Keratinocyte (primary cell): ENCODE measurements around the gene SMIM33. TPM values are rescaled to one million over a fixed set of nuclear protein-coding genes. Genes with fewer than 3 reads are reported as not detected.

Source experiments
- DNase-seq: peaks from one replicate; pipeline ENCODE4 v3.0.0-alpha.2; 2011; ENCODE audit warnings: low read depth, missing footprints, low spot score
- FAIRE-seq: peaks from 2 replicates; lab custom pipeline; 2011; peaks lifted over from hg19 to GRCh38; lab: Jason Lieb, UNC
- H2AFZ ChIP-seq: 2 replicates; pipeline ENCODE4 v1.6.0; 2012; ENCODE audit warnings: low read length, control low read depth, inconsistent platforms; ENCODE audit not compliant: control insufficient read depth
- H3K27ac ChIP-seq: 2 replicates; pipeline ENCODE4 v1.5.1; 2011; ENCODE audit warnings: low read length; ENCODE audit not compliant: control insufficient read depth, insufficient read depth
- H3K27me3 ChIP-seq: 3 replicates; pipeline ENCODE4 v1.6.0; 2011; ENCODE audit warnings: low read length; ENCODE audit not compliant: control insufficient read depth, insufficient read depth; ENCODE audit errors: extremely low read depth
- H3K36me3 ChIP-seq, 2 experiments: 2 replicates in 1 of 2; 3 replicates in 1 of 2; pipeline ENCODE4 v1.5.1; 2011; ENCODE audit warnings: low read length in 2 of 2, mild to moderate bottlenecking in 1 of 2; ENCODE audit not compliant: control insufficient read depth in 2 of 2, insufficient read depth in 2 of 2; ENCODE audit errors: extremely low read depth in 1 of 2
- H3K4me1 ChIP-seq: 3 replicates; pipeline ENCODE4 v1.5.1; 2011; ENCODE audit warnings: low read length; ENCODE audit not compliant: control insufficient read depth, insufficient read depth; ENCODE audit errors: extremely low read depth
- H3K4me2 ChIP-seq: 3 replicates; pipeline ENCODE4 v1.6.0; 2011; ENCODE audit warnings: low read depth, low read length; ENCODE audit not compliant: control insufficient read depth, insufficient read depth; ENCODE audit errors: extremely low read depth
- H3K4me3 ChIP-seq, 3 experiments: fragments of 200-600 bp in 1 of 3; sonication (generic) in 1 of 3; 2 replicates in 2 of 3; 3 replicates in 1 of 3; pipeline ENCODE4 v1.5.1; 2011 to 2016; ENCODE audit warnings: low read length in 3 of 3, mild to moderate bottlenecking in 3 of 3, control low read depth in 2 of 3, inconsistent platforms in 1 of 3, low read depth in 1 of 3, mixed read lengths in 1 of 3, mixed run types in 1 of 3, moderate library complexity in 1 of 3; ENCODE audit not compliant: control insufficient read depth in 2 of 3, insufficient read depth in 2 of 3; ENCODE audit errors: extremely low read depth in 1 of 3
- H3K79me2 ChIP-seq: 2 replicates; pipeline ENCODE4 v1.6.0; 2012; ENCODE audit warnings: low read length; ENCODE audit not compliant: control insufficient read depth, insufficient read depth
- H3K9ac ChIP-seq: 3 replicates; pipeline ENCODE4 v1.6.0; 2011; ENCODE audit warnings: low read length; ENCODE audit not compliant: control insufficient read depth, insufficient read depth; ENCODE audit errors: extremely low read depth
- H3K9me1 ChIP-seq: 3 replicates; pipeline ENCODE4 v1.6.0; 2011; ENCODE audit warnings: low read length; ENCODE audit not compliant: control insufficient read depth, insufficient read depth; ENCODE audit errors: extremely low read depth
- H3K9me3 ChIP-seq: 2 replicates; pipeline ENCODE4 v1.5.1; 2012; ENCODE audit warnings: low read depth, low read length; ENCODE audit not compliant: control insufficient read depth
- H4K20me1 ChIP-seq: 3 replicates; pipeline ENCODE4 v1.6.0; 2011; ENCODE audit warnings: low read length; ENCODE audit not compliant: control insufficient read depth, insufficient read depth; ENCODE audit errors: extremely low read depth
- EZH2 ChIP-seq: IDR thresholded peaks from one replicate; pipeline ENCODE4 v1.6.1; 2012; ENCODE audit warnings: inconsistent platforms, mild to moderate bottlenecking, low read length, moderate library complexity
- dilution Hi-C: fragments of 300-500 bp; cut with MboI; formaldehyde crosslinking; loops from one replicate; pipeline ENCODE4 v1.7.0; 2020; ENCODE audit warnings: low sequenced_read_pairs; ENCODE audit not compliant: extremely low pct_ligation_motif_present
- polyA minus RNA-seq, 3 experiments: library from RNA; depleted of rRNA, polyadenylated mRNA; stranded (reverse); fragments of >200 nt; gene quantifications; 1 replicate in 1 of 3; 2 replicates in 1 of 3; 3 replicates in 1 of 3; pipeline ENCODE4 v1.2.3, GENCODE V29; 2011
- polyA plus RNA-seq, 5 experiments: library from polyadenylated mRNA; depleted of rRNA in 3 of 5; stranded (reverse) in 3 of 5; stranded (forward) in 1 of 5; unstranded in 1 of 5; fragments of >200 nt; gene quantifications; 1 replicate in 1 of 5; 2 replicates in 3 of 5; 3 replicates in 1 of 5; pipeline versions ENCODE4 v1.2.1 to v1.2.3, GENCODE V29; 2011 to 2012; ENCODE audit warnings: missing spikeins in 2 of 5, low read depth in 1 of 5, low replicate concordance in 1 of 5
- TF ChIP-seq, protein P1 (sequence below), 3 experiments: IDR thresholded peaks in 1 of 3; conservative IDR thresholded peaks in 1 of 3; optimal IDR thresholded peaks in 1 of 3; 2 replicates in 2 of 3; 3 replicates in 1 of 3; pipeline versions ENCODE3 to v1.5.1; 2011; ENCODE audit warnings: low read length in 3 of 3, mild to moderate bottlenecking in 3 of 3, moderate library complexity in 2 of 3, control low read depth in 1 of 3, inconsistent platforms in 1 of 3; ENCODE audit not compliant: insufficient read depth in 2 of 3; ENCODE audit errors: extremely low read depth in 1 of 3

SMIM33 gene
- polyA plus RNA-seq = not detected in 3 replicates
- not detected for polyA plus RNA-seq (2011; ENCODE audit: low read depth)
- not detected in 2 replicates for polyA plus RNA-seq (2011; cell fraction: cytosol; rRNA removed)
- polyA plus RNA-seq (2011; cell fraction: nucleus; rRNA removed) = not detected in 2 replicates
- polyA plus RNA-seq (2012; ENCODE audit: low replicate concordance) = not detected in 2 replicates
- polyA minus RNA-seq = not detected in 3 replicates
- not detected for polyA minus RNA-seq (2011; cell fraction: cytosol; rRNA and poly(A)+ RNA removed)
- not detected in 2 replicates for polyA minus RNA-seq (2011; cell fraction: nucleus; rRNA and poly(A)+ RNA removed)

DNA sequence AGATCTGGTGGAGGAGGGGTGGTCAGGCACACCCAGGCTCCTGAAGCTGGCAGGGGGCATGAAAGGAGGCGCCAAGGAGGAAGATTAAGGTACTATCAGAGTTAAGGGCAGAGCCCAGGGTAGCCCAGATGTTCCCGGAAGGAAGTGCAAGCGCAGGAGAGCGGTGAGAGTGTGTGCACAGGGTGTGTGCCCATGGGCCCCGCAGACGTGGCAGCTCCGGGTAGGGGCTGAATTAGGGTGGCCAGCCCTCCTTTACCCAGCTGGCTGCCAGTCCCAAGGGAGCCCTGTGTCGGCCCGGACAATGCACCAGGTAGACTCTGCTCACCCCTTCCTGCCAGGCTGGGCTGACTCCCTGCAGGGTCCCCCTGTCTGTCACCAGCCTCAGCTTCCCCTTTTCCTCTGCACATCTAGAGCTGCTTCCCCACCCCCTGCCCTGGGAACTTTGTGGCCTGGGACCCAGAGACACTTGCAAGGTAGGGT lies at the start of gene SMIM33:
SMIM33 (plus strand) TSS at position 184 of the 480 bp plus-strand sequence; CDS start at position 302, 118 bp downstream.
- Histone ChIP-seq H3K27ac (no peak within 1 kb of the TSS), H3K4me1 (peaks cover 15% of the 10 kb centered on the region), H3K9me1 (no peaks in the 10 kb centered on the region), H3K36me3 (peaks cover 4 to 8% of the 10 kb centered on the region in 2 experiments), H4K20me1 (no peaks in the 10 kb centered on the region), H3K79me2 (no peaks in the 10 kb centered on the region), H3K9me3 (no peaks in the 10 kb centered on the region), H3K4me2 (no peak within 1 kb of the TSS), H3K27me3 (no peaks in the 10 kb centered on the region), H3K9ac (no peak within 1 kb of the TSS), H2AFZ (no peak within 1 kb of the TSS), H3K4me3 (no peak within 1 kb of the TSS)
- FAIRE-seq = no peak
- TF ChIP-seq, protein P1, sequence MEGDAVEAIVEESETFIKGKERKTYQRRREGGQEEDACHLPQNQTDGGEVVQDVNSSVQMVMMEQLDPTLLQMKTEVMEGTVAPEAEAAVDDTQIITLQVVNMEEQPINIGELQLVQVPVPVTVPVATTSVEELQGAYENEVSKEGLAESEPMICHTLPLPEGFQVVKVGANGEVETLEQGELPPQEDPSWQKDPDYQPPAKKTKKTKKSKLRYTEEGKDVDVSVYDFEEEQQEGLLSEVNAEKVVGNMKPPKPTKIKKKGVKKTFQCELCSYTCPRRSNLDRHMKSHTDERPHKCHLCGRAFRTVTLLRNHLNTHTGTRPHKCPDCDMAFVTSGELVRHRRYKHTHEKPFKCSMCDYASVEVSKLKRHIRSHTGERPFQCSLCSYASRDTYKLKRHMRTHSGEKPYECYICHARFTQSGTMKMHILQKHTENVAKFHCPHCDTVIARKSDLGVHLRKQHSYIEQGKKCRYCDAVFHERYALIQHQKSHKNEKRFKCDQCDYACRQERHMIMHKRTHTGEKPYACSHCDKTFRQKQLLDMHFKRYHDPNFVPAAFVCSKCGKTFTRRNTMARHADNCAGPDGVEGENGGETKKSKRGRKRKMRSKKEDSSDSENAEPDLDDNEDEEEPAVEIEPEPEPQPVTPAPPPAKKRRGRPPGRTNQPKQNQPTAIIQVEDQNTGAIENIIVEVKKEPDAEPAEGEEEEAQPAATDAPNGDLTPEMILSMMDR (optimal IDR thresholded peaks at IDR 0.05 in 1 of 3, IDR thresholded peaks at IDR 0.05 in 1 of 3, conservative IDR thresholded peaks at IDR 0.05 in 1 of 3; ENCODE audit: extremely low read depth in 1 of 3, insufficient read depth in 2 of 3, low read length in 3 of 3) = no peak
- TF ChIP-seq EZH2 = no peak
- DNase-seq = no peak
- dilution Hi-C loops = no loop called here

DNA sequence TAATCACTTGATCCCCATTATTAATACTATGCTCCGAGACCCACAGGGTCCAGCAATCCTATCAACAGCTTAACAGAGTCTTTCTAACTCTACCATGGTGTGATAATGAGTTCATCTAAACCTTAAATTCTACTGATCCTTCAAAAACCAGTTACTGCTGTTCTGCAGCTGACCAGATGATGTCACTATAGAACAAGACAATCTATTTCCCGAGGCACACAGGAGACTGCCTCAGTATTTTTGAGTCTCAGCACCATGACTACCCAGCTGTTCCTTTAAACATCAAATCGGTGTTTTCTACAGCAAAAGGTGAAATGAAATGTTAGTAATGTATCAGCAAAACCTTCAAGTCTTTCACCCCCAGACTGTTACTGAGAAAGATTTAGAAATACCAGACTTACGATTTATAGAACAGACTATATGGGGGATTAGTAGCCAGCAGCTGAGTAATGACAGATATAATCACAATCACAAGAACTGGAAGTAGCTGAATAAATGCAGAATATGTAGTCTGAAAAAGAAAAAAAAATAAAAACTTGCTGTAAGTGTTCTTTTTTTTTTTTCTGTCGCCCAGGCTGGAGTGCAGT lies 48.4 kb upstream of the SMIM33 start:
- Histone ChIP-seq H3K4me1 (peaks cover 6% of the 10 kb centered on the region), H3K79me2 (no peaks in the 10 kb centered on the region), H3K36me3 (peaks cover 0 to 2% of the 10 kb centered on the region in 2 experiments), H3K27ac (no peak overlapping the region), H3K4me2 (no peak overlapping the region), H3K9me3 (no peaks in the 10 kb centered on the region), H3K9ac (no peak overlapping the region), H3K9me1 (no peaks in the 10 kb centered on the region), H2AFZ (no peak overlapping the region), H4K20me1 (no peaks in the 10 kb centered on the region), H3K4me3 (no peak overlapping the region), H3K27me3 (no peaks in the 10 kb centered on the region)
- no peak for DNase-seq
- peak; percentile 91 for FAIRE-seq
- TF ChIP-seq, protein P1 (optimal IDR thresholded peaks at IDR 0.05 in 1 of 3, IDR thresholded peaks at IDR 0.05 in 1 of 3, conservative IDR thresholded peaks at IDR 0.05 in 1 of 3; ENCODE audit: extremely low read depth in 1 of 3, insufficient read depth in 2 of 3, low read length in 3 of 3) = peak; percentile 56 to 92 (median 72)
- TF ChIP-seq EZH2 = no peak
- dilution Hi-C loops = no loop called here
